ENCODE data around the gene HYAL4. TPM values are rescaled to one million over a fixed set of nuclear protein-coding genes. Genes with fewer than 3 reads are reported as not detected.

HYAL4 gene
- total and polyA plus RNA-seq, 2 donors (not counting 3 experiments of a cell fraction or from before 2014, with no cell fraction given) = not detected

GRCh38 chr7:123918309-123918708 lies 73.3 kb downstream of the HYAL4 start:
- H3K36me3 ChIP-seq (ENCODE audit: control insufficient read depth in 2 of 2, extremely low read depth in 1 of 2, insufficient read depth in 2 of 2, low read length in 2 of 2) = no peaks in the 10 kb centered on the region
- H3K9me1 ChIP-seq (replicated peaks; ENCODE audit: control insufficient read depth, extremely low read depth, insufficient read depth, low read length) = no peaks in the 10 kb centered on the region
- no peaks in the 10 kb centered on the region for H3K4me1 ChIP-seq (ENCODE audit: control insufficient read depth, extremely low read depth, insufficient read depth, low read length)
- H3K4me3 ChIP-seq (replicated peaks in 1 of 3; ENCODE audit: insufficient read depth in 1 of 3, low read depth in 1 of 3, low read length in 3 of 3) = no peak overlapping the region
- H3K9me3 ChIP-seq (replicated peaks; ENCODE audit: control insufficient read depth, insufficient read depth, low read length) = no peaks in the 10 kb centered on the region
- H2AFZ ChIP-seq (ENCODE audit: low read depth, low read length) = no peak overlapping the region
- CTCF ChIA-PET = no interaction called here
- H3K9ac ChIP-seq (replicated peaks; ENCODE audit: extremely low read depth, insufficient read depth, low read length) = no peak overlapping the region
- dilution Hi-C loops (cut with MboI; ENCODE audit: extremely low pct_ligation_motif_present, low sequenced_read_pairs) = no loop called here
- BruUV-seq (replicated peaks) = no TSS peak
- intact Hi-C loops (cut with micrococcal nuclease) = loop anchor here (5.0 kb wide), 1 partner anchor 281 kb away; no protein-coding TSS in a partner anchor
- FAIRE-seq = no peak
- H3K27ac ChIP-seq (ENCODE audit: insufficient read depth, low read depth, low read length) = no peak overlapping the region
- POLR2A ChIA-PET = no interaction called here
- no peaks in the 10 kb centered on the region for H3K79me2 ChIP-seq (ENCODE audit: control insufficient read depth, insufficient read depth, low read length)
- H3K4me2 ChIP-seq (ENCODE audit: insufficient read depth, low read length) = no peak overlapping the region
- DNase-seq (ENCODE audit: low read depth, low spot score) = no peak
- H3K27me3 ChIP-seq (ENCODE audit: control insufficient read depth in 2 of 2, insufficient read depth in 2 of 2, low read length in 2 of 2) = peaks cover 0 to 2% of the 10 kb centered on the region in 2 experiments
- no peaks in the 10 kb centered on the region for H4K20me1 ChIP-seq (replicated peaks; ENCODE audit: control insufficient read depth, extremely low read depth, insufficient read depth, low read length)
- TF ChIP-seq FOS (IDR thresholded peaks at IDR 0.05; ENCODE audit: borderline replicate concordance, insufficient read depth, low read length) (no peak), MYC (IDR thresholded peaks at IDR 0.05; ENCODE audit: low read depth, low read length) (no peak), EZH2 (IDR thresholded peaks at IDR 0.05; ENCODE audit: borderline replicate concordance, low read depth, low read length, severe bottlenecking) (no peak), GATA2 (IDR thresholded peaks at IDR 0.05; ENCODE audit: insufficient read depth, insufficient read length, low read depth, low read length) (no peak), POLR2A (IDR thresholded peaks at IDR 0.05; ENCODE audit: low read depth, low read length) (no peak), POLR2AphosphoS5 (IDR thresholded peaks at IDR 0.05; ENCODE audit: insufficient read depth, low read depth, low read length) (no peak), CTCF (IDR thresholded peaks at IDR 0.05; ENCODE audit: extremely low read depth in 1 of 2, insufficient read depth in 1 of 2, low read depth in 1 of 2, low read length in 2 of 2) (no peak), MAX (IDR thresholded peaks at IDR 0.05; ENCODE audit: insufficient read depth, insufficient read length) (no peak)

Data from endothelial cell of umbilical vein (primary cell).